GM18858 (cell line): ENCODE measurements around the gene CDC37.
"Not testable (repeated sequence)": the region's sequence is repeated elsewhere in the genome, so short reads cannot be mapped to it uniquely, and the experiment has no call there.

Experiments used
- ATAC-seq: cut with Tn5 transposase; IDR thresholded peaks from one replicate; pipeline ENCODE4 v1.9.1; 2021; ENCODE audit not compliant: unreplicated experiment

Gene CDC37

DNA sequence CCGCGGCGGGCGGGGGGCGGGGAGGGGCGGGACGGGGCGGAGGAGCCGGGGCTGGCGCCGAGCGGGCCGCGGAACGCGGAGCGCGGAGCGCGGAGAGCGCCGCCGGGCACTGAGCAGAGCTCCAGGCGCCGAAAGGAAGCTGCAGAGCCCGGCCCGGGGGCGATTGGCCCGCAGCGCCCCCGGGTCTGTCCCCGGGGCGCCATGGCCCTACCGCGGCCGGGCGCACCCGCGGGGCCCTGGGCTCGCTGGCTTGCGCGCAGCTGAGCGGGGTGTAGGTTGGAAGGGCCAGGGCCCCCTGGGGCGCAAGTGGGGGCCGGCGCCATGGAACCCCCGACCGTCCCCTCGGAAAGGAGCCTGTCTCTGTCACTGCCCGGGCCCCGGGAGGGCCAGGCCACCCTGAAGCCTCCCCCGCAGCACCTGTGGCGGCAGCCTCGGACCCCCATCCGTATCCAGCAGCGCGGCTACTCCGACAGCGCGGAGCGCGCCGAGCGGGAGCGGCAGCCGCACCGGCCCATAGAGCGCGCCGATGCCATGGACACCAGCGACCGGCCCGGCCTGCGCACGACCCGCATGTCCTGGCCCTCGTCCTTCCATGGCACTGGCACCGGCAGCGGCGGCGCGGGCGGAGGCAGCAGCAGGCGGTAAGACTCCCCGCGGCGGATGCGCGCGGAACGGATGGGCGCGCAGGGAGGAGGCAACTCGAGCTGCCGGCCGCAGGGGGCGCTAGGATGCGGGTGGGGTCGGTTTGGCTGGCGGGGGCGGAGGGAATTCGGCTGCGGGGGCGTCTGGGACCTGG lies 17.3 kb upstream of the CDC37 start, which contains the start of gene PDE4A:
Gene PDE4A (plus strand): TSS at position 95 of the 796 bp plus-strand sequence. CDS start 227 bp downstream, at position 322.
- no peak for ATAC-seq

DNA sequence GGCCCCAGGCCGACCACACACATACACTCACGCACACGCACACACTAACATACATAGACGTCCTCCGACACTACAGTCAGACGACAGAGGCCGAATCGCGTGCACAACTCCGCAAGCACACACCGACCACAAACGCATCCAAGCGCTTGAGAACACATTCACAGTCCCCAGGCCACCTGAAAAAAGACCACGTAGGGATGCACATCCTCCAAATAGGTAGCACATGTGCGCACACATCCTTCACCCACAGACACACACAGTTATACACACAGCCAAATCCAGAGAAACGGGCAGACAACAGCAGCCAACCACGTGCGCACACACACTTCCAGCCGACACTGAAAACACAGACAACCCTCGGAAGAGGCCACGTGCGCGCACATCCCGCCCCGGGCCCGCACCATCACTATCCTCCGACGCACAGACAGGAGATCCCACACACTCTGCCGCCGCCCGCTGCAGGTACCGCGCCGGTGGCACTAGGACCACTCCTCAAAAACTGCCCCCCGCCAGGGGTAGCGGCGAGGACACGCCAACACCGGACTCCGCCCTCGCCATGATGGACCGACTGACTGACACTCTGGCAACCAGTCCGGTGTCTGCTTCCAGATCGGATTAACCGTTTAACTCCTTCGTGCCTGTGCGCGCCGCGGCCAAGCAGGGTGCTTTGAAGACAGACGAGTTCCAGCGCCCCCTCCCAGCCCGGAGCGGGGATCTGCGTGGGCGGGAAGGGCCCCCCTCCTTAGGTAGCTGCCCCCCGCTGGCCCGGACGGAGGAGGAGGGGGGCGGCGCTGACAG lies 16.5 kb upstream of the CDC37 start:
- no peak for ATAC-seq

DNA sequence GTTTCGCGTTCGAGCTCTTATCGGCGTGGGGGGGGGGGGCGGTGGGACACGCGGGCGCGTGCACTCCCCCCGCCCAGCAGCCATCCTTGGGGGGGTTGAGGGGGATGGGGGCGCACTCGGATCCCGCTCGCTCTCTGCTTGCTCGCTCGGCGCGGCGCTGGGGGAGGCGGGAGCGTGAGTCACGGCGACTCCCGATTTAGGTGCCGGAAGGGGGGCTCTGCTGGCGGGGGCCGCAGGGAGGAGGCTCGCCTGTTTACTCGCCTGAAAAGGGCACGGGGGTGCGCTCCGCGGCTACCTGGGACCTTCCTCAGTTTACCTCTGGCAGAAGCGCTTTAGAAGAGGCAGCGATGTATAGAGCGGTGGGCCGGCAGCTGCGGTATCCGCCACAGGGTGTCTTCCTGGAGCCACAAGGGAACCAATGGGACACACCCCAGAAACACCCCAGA lies 15.9 kb upstream of the CDC37 start:
- no peak for ATAC-seq

DNA sequence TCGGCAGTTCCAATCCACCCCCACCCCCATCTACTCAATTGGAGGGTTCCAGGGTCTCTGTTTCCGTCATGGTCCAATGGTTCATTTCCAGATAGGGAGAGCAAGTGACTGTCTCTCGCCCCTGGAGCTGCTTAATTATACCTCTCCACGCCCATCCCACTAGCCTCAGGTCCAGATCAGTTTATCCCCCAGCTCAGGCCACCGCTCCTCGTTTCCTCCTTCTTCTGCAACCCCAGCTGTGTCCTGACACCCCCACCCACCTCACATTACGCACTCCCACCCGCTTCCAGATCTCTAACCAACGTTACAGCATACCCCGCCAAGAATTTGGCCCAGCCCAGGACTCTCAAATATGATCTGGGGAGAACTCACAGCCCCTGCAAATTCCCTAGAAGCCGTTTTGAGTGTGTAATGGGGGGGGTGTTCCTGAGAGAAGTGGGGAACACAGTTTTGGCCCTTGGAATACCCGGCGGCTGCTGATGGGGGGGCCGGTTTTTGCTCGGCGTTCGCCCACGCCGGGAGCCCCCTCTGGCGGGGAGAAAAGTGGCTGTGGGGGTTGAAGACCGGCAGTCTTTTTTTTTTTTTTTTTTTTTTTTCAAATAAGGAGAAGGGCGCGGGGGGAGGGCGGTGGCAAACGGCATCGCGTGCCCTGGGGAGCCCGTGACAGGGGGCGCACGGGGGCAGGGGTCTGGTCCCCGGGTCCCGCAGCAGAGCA lies 15.3 kb upstream of the CDC37 start:
- no peak for ATAC-seq

DNA sequence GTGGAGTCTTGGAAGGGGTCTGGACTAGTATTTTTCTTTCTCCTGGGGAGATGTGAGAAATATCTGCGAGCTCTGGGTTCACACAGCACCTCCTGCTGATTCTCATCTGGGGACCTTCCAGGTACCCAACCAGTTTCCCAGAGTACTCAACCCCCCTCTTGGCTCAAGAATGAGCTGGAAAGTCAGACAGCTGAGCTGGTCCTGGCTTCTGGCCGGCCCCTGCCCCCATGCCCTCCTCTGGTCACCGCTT lies 14.8 kb upstream of the CDC37 start:
- ATAC-seq, result no peak

DNA sequence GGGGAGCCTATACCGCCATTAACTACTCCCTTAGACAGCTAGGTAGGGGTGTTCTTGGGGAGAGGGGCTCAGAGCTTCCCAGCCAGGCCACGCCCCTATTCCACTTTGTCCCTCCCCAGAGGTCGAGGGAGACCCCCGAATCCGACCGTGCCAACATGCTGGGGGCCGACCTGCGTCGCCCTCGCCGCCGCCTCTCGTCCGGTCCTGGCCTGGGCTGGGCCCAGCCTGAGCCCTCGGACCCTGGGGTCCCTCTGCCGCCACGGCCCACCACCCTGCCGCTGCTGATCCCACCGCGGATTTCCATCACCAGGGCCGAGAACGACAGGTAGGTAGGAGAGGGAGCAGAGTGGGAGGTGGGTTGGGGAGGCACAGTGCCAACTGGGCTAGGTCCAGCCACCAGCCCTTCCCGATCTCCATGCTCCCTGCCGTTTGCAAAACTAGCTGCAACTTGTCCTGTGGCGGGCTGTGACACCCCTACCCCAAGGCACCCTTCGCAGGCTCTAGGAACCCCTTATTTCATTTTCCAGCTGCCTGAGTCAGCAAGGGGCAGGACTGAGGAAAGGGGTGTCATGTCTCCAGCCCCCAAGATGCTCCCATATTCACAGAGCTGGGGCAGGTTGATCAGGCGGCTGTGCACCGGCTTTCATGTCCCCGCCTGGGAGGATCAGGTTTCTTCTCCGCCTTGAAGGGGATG lies 14.3 kb upstream of the CDC37 start:
- no peak for ATAC-seq

DNA sequence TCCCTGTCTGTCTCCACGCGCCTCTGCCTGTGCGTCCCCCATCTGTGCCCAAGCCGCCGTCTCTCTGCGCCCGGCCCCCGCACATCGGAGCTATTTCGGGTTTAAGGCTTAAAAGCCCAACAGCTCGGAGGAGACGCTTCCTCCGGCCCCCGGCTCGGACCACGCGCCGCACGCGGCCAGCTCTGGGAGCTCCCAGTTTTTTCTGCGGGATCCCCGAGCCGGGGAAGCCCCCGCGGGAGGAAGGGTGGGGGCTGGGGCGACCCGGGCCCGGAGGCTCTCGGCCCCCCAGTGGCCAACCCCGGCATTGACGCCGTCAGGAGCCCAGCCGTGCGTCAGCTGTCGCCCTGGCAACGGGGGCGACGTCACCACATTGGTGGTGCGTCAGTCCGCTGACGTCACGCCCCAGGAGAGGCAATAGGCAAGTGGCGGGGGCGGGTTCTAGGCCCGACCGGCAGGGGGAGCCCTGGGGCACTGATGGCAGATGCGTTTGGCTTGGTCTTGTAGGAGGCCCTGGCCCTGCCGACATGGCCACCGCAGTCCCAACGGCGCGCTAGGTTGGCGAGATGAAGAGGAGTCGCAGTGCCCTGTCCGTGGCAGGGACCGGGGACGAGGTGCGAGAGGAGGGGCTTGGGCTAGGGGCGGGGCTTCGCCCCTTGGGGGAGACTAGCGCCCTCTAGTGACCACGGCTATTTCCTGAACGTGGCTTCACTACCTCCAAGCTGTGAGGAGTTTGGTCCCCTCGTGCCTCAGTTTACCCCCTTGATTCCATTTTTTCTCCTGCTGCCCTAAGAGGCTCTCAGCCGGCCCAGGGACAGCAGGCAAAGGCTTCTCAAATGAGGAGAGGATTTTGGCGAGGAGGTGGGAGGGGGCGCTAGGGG lies 13.3 kb upstream of the CDC37 start:
- peak; percentile 35 for ATAC-seq

DNA sequence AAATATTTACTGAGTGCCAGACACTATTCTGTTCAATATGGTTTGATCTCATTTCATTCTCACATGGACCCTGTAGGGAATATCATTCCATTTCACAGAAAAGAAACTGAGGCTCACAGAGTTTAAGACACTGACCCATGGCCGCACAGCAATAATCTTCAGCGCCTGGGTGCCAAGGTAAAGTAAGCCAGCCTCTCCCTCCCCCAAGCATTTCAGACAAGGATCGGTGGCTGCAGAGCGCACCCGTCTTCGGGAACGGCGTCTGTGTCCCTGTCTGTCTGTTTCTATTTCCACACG lies 12.7 kb upstream of the CDC37 start:
- ATAC-seq, result no peak

DNA sequence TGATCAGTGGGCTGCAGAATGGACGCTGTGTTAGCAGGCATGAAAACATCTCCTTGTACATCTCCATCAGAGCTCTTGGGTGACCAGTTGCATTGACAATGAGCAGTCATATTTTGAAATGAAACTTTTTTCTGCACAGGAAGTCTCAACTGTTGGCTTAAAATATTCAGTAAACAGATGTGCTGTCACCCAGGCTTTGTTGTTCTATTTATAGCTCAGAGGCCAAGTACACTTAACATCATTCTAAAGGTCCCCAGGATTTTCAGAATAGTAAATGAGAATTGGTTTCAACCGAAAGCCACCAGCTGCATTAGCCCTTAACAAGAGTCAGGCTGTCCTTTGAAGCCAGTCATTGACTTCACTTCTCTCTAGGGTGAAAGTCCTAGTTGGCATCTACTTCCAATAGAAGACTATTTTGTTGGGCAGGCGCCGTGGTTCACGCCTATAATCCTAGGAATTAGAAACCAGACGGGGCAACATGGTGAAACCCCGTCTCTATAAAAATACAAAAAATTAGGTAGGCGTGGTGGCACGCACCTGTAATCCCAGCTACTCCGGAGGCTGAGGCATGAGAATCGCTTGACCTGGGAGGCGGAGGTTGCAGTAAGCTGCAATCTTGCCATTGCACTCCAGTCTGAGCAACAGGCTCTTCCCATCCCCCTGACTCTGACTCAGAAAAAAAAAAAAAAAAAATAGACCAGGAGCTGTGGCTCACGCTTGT lies 9.1 kb upstream of the CDC37 start:
- peak; percentile 48 for ATAC-seq

DNA sequence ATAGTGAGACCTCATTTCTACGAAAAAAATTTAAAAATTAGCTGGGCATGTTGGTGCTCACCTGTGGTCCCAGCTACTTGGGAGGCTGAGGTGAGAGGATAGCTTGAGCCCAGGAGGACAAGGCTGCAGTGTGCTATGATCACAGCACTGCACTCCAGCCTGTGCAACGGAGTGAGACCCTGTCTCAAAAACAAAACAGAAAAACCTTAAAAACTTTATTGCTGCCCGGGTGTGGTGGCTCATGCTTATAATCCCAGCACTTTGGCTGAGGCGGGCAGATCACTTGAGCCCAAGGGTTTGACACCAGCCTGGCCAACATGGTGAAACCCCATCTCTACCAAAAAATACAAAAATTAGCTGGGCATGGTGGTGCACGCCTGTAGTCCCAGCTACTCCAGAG lies 7.9 kb upstream of the CDC37 start:
- not testable (repeated sequence) for ATAC-seq

DNA sequence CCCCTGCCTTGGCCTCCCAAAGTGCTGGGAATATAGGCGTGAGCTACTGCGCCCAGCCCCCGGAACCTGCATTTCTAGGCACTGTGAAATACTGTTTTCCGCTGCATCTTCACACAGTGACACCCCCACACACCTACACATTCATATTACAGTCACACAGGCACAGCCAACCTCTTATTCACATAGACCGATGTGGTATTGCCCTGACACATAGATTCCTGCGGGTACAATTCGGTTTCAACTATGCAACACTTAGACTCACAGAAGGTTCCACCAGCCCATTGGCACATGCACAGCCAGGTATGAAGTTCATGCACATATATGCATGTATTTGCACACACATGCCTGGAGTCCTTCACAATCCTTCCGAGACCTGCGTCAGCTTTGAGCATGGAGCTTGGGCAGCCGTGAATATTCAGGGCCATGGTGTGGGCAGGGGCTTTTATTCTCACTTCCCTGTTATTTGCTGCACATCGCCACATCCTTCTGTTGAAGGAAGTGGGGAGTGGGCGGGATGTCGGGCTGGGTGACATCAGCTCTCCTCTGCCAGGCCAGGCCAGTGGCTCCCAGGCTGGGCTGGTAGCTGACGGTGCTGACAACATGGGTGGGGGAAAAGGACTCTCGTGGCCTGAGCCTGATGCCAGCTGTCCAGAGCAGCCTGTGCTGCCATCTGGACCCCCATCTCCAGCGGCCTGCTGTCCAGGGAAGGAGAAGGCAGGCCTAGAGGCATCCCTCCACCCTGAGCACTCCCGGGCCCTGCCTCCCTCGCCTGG lies 5.4 kb upstream of the CDC37 start:
- ATAC-seq, result no peak

DNA sequence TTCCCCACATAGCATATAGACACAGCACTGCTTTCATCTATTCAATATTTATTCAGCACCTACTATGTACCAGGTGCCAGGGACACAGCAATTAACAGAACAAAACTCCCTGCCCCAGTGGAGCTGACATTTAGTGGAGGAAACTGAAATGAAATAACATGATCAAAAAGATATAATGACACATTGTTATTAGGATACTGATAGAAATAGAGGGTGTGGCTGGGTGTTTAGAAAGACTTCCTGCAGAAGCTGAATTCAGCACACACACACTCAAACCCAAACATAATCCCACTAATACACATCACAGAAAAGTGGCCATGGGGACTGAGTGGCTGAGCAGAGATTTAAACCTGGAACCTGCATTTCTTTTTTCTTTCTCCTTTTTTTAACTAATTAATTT lies 3.8 kb upstream of the CDC37 start:
- ATAC-seq, result no peak

DNA sequence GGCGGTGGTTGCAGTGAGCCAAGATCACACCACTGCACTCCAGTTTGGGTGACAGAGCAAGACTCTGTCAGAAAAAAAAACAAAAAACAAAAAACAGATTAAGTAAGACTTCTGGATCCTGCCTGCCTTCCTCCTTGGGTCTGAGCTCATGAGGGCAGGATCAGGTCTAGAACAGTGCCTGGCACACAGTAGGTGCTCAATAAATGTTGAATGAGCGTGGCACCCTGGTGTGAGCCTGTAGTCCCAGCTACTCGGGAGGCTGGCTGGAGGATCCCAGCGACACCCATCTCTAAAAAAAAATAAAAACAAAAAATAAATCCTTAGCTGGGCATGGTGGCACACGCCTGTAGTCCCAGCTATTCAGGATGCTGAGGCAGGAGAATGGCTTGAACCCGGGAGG lies 2.8 kb upstream of the CDC37 start:
- ATAC-seq, result no peak

DNA sequence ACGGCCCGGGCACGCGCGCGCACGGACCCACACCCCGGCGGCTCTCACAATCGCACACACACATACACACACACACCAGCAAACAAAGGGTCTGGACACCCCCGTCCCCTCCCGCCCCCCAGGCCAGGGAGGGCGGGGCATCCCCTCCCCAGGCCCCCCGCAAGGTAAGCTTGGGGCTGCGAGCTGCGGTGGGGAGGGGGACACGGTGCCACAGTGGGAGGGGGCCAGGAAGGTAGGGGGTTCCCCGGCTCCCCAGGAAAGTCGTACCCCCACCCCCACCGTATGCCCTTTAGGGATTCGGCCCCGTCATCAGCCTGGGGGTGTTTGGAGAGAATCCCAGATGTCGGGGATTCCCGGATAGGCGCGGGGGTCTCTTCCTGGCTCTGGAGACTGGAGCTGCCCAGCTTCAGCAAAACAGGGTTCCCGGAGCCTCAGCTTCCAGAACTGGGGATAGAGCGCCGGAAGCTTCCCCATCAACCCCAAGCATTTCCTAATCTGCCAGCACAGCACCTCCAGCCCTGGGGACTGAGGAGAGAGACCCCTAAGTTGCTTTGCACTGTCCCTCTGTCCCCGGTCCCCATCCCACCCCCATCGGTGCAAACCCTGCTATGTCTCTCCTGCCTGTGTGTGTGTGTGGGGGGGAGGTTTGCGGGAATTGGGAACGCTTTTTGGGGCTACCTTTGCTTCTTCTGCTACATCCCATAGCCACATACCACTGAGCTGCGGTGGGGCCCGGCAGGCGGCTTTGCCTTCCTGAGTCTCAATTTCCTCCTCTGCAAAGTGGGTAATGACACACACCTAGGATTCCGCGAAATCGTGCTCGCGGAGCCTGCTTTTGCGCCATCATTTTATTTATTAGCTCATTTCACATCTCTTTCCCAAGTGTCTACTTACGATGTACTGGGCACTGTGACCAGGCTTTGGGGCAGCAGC lies 1.8 kb upstream of the CDC37 start:
- no peak for ATAC-seq

DNA sequence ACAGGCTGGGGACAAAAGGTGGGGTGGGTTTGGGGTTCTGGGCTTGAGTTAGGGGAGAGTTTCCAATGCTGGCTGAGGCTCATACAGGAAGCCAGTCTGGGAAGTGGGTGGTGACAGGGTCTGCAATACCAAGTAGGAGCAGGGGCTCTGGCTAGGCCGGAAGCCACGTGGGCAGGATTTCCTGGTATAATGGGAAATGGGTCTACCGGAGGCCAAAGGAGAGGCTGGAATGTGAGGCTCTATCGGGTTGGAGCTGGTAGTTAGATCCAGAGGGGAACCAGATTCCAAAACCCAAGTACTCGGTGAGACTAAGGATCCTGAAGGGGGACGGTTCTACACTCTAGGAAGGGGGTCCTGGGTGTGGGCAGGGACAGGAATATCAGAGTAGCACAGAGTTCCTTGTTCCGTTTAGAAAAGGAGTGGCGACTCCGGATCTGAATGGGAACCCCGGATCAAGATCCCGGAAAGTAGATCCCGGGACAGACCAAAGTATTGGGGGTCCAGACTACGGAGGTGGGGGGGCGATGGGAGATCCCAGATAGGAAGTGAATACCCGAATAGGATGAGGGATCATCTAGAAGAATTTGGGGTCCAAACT lies 802 bp downstream of the CDC37 start:
- no peak for ATAC-seq

DNA sequence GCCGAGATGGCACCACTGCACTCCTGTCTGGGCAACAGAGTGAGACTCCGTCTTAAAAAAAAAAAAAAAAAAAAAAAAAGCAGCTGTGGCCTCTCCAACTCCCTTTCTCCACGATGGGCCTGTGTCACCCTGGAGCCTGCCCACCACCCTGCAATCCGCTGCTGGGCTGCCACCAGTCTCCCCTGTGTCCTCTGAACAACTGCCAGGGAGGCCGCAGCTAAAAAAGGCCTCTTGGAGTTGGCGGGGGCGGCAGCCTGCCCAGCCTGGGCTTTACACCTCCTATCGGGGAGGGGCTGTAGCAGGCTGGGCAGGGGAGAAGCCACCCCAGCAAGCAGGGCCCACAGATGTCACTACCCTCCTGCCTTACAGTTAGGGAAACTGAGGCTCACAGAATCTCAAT lies 3.5 kb downstream of the CDC37 start:
- no peak for ATAC-seq

DNA sequence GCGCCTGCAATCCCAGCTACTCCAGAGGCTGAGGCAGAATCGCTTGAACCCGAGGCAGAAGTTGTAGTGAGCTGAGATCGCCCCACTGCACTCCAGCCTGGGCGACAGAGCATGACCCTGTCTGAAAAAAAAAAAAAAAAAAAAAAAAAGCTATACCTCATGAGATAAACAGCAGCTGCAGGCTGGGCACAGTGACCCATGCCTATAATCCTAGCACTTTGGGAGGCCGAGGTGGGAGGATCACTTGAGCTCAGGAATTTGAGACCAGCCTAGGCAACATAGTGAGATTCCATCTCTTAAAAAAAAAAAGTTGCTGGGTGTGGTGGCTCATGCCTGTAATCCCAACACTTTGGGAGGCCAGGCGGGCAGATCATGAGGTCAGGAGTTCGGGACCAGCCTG lies 4.0 kb downstream of the CDC37 start:
- ATAC-seq, result not testable (repeated sequence)

DNA sequence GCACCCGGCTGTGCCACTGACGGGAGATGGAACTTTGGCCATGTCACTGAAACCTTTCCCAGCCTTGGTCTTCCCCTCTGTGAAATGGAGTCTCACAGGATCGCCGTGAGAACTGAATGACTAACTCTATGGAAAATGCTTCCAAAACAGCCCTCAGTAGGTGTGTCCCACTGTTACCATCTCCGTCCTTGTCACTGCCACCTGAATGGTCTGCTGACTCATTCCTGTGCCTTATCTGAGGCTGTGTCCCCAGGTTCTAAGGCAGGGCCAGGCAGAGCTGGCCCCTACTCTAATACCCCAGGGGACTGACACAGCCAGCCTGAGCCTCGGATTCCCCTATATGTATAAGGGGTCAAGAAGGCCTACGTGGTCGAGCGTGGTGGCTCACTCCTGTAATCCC lies 4.5 kb downstream of the CDC37 start:
- ATAC-seq, result no peak
